Epithelial cell of esophagus (primary cell): ENCODE results near the gene HMGCL.

ENCODE experiments used
- DNase-seq: peaks from one replicate; pipeline ENCODE4 v3.0.0; 2010; ENCODE audit warnings: low read depth
- H3K4me3 ChIP-seq: 2 replicates; pipeline ENCODE4 v1.5.1; 2011; ENCODE audit warnings: mild to moderate bottlenecking, low read length, control low read depth
- TF ChIP-seq, protein P1 (sequence below): IDR thresholded peaks from 2 replicates; pipeline ENCODE4 v1.5.1; 2011; ENCODE audit warnings: low read depth, mild to moderate bottlenecking, low read length, control low read depth, inconsistent platforms; ENCODE audit not compliant: insufficient read depth; ENCODE audit errors: missing control alignments

HMGCL gene

GRCh38 chr1:23793018-23793781, 32.0 kb downstream of the HMGCL start:
- TF ChIP-seq, protein P1, sequence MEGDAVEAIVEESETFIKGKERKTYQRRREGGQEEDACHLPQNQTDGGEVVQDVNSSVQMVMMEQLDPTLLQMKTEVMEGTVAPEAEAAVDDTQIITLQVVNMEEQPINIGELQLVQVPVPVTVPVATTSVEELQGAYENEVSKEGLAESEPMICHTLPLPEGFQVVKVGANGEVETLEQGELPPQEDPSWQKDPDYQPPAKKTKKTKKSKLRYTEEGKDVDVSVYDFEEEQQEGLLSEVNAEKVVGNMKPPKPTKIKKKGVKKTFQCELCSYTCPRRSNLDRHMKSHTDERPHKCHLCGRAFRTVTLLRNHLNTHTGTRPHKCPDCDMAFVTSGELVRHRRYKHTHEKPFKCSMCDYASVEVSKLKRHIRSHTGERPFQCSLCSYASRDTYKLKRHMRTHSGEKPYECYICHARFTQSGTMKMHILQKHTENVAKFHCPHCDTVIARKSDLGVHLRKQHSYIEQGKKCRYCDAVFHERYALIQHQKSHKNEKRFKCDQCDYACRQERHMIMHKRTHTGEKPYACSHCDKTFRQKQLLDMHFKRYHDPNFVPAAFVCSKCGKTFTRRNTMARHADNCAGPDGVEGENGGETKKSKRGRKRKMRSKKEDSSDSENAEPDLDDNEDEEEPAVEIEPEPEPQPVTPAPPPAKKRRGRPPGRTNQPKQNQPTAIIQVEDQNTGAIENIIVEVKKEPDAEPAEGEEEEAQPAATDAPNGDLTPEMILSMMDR, result no peak
- peak; percentile 59 for DNase-seq
- no peak overlapping the region for H3K4me3 ChIP-seq

- TF ChIP-seq, protein P1, result no peak
- H3K4me3 ChIP-seq, result peak overlapping the region; percentile 97
- DNase-seq, result no peak
Measured at GRCh38 chr1:23792151-23792945, 32.9 kb downstream of the HMGCL start.

DNA sequence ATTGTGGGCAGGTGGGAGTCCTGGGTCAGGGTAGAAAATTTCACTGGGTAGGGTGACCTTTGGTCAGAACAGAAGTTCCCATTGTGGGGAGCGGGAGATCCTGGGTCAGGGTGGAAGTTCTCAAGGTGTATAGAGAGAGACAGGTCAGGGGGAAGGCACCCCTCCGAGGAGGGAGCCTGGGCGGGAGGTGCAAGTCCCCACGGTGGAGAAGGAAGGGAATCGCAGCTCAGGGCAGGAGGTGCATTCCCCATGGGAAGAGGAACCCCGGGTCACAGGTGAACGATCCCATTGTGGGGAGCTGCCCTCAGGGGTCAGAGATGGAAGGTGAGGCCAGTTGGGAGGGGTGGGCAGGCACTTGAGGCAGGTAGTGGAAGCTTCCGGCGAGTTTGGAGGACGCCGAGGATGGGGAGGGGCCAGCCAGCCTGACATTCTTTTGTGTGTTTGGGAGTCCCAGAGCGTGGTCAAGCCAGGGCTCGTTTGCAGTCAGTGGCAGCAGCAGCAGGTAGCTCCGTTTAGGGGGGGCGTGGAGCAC, 33.6 kb downstream of the HMGCL start:
- H3K4me3 ChIP-seq, result peak overlapping the region; percentile 97
- peak; percentile 66 for DNase-seq
- TF ChIP-seq, protein P1, result no peak

DNA sequence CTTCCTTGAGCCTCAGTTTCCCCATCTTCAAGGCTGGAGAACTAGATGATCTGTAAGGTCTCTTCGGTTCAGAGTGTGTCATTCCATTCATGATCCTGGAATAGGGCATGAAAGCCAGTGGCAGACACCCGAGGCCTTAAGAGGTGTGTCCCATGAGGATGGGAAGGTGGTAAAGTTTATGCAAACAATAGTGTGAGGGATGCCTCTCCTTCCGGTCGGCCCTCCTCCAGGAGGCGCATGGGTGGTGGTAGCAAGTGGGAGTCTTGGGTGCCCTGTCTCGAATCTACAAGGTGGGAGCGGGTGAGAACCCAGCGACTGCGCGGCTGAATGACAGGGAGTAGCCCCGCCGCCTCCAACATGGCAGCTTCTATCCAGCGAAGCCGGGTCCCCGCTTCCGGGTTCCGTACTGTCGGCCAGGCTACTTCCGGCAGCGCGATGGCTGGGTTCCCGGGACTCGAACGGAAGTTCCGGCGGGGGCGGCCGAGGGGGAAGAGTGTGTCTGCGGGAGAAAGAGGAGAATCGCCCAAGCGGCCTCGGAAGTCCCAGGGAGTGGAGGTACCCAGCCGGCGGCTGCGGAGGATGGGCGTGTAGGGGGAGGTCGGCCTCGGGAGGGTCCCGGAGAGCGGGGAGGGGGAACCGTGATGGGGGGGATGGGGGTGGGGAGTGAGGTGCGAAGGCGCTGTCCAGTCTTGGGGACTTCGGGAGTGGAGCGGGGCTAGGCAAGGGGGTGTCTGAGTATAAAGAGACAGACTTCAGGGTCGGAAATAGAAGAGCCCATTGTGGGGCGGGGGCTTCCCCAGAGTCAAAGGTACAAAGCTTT, 34.3 kb downstream of the HMGCL start, which contains the start of gene LYPLA2:
Gene LYPLA2 (plus strand): TSS at position 450 of the 820 bp plus-strand sequence. CDS start 1,538 bp downstream, outside the sequence.
- peak; percentile 92 for DNase-seq
- TF ChIP-seq, protein P1, result peak; percentile 11

GRCh38 chr1:23788695-23789094, 36.5 kb downstream of the HMGCL start:
- DNase-seq, result no peak
- H3K4me3 ChIP-seq, result no peak overlapping the region
- TF ChIP-seq, protein P1, result no peak

More for the DNA sequence above, 34.3 kb downstream of the HMGCL start, which contains the start of gene LYPLA2:
- H3K4me3 ChIP-seq, result peak within 1 kb of the TSS; percentile 97

GRCh38 chr1:23787701-23788100, 37.5 kb downstream of the HMGCL start:
- H3K4me3 ChIP-seq, result no peak overlapping the region
- TF ChIP-seq, protein P1, result no peak
- DNase-seq, result no peak
